GM19438 (cell line): Measurements from ENCODE around the gene RNASEH1.
A peak's percentile ranks its signal among the peaks of the same experiment; 100 is the strongest.
"Not testable (repeated sequence)": the region's sequence is repeated elsewhere in the genome, so short reads cannot be mapped to it uniquely, and the experiment has no call there.

Experiments
- ATAC-seq: cut with Tn5 transposase; IDR thresholded peaks from one replicate; pipeline ENCODE4 v1.9.1; 2021; ENCODE audit warnings: low read depth; ENCODE audit not compliant: unreplicated experiment

RNASEH1 gene

GRCh38 chr2:3522961-3523421 lies 35.1 kb downstream of the RNASEH1 start:
- ATAC-seq, result no peak

GRCh38 chr2:3520591-3520990 lies 37.5 kb downstream of the RNASEH1 start:
- ATAC-seq, result no peak

- ATAC-seq, result peak; percentile 70
Measured at GRCh38 chr2:3519255-3520205, 38.6 kb downstream of the RNASEH1 start, which contains the start of gene ADI1. Gene ADI1, minus strand, starts transcription at chr2:3519531. Its CDS starts 44 bp downstream, at chr2:3519487.

- ATAC-seq, result peak; percentile 74
Measured at GRCh38 chr2:3518496-3519254, 39.5 kb downstream of the RNASEH1 start.

- ATAC-seq, result no peak
Measured at GRCh38 chr2:3517948-3518495, 40.1 kb downstream of the RNASEH1 start.

- no peak for ATAC-seq
Measured at GRCh38 chr2:3516831-3517230, 41.3 kb downstream of the RNASEH1 start.

GRCh38 chr2:3515438-3515837 lies 42.7 kb downstream of the RNASEH1 start:
- ATAC-seq, result not testable (repeated sequence)

- no peak for ATAC-seq
Measured at GRCh38 chr2:3513026-3513810, 44.9 kb downstream of the RNASEH1 start.

- ATAC-seq, result no peak
Measured at GRCh38 chr2:3512086-3512485, 46.0 kb downstream of the RNASEH1 start.

- no peak for ATAC-seq
Measured at GRCh38 chr2:3505771-3506170, 52.4 kb downstream of the RNASEH1 start.

GRCh38 chr2:3504741-3505140 lies 53.4 kb downstream of the RNASEH1 start:
- ATAC-seq, result no peak

- ATAC-seq, result no peak
Measured at GRCh38 chr2:3503483-3503882, 54.6 kb downstream of the RNASEH1 start.

GRCh38 chr2:3503046-3503445 lies 55.1 kb downstream of the RNASEH1 start:
- ATAC-seq, result no peak

GRCh38 chr2:3500326-3500899 lies 57.7 kb downstream of the RNASEH1 start:
- ATAC-seq, result no peak

- ATAC-seq, result no peak
Measured at GRCh38 chr2:3498783-3499394, 59.2 kb downstream of the RNASEH1 start.

- ATAC-seq, result not testable (repeated sequence)
Measured at GRCh38 chr2:3496708-3497080, 61.4 kb downstream of the RNASEH1 start.
